CMK (cell line): ENCODE results near the gene AOAH.

Source experiments
- DNase-seq: peaks from one replicate; pipeline ENCODE4 v3.0.0-alpha.2; 2010; ENCODE audit warnings: low read depth

AOAH gene

DNA sequence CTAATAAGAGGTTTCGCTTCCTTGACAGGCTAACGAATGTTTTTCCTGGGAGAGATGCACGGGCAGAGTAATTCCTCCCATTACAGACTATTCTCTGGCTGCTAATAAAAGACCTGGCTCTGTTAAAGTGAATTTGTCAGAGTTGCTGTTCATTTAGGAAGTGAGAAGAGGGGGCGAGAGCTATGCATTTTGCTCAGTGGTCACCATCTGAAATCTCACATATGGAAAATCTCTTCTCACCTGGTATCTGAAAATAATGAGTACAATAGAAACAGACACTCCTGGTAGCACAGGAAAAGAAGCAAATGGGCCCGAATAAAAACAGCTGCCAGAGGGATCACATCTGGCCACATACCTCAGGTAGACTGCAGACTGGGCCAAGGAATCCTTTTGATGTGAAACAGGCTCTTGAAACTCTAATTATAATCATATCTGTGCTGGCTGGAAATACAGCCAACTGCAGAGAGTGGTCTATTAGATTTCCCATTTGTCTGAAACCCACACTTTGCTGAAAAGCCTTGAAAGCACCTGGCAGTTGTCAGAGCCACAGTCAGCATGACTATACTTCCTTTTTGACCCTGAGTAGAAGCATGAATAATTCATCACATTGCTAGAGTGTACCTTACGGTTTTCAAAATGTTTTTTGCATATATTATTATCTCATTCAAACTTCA is 33.6 kb downstream of the AOAH start:
- no peak for DNase-seq

DNA sequence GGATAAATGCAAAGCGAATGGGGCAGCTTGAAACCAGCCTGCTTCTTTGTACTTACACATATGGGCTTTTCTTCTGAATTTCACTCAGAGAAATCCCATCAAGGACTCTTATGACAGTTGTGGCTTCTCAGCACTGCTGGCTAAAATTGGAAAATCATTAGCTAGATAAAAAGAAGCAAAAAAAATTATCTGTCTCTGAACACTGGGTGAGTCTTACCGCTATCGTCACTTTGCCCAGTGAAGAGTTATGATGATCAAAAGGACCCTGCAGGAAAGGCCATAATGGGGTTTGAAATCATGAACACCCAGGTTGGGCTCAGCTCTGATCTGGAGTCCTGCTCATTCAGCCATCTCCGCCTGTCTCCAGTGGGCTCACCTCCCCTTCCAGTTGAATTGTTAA is 34.3 kb downstream of the AOAH start:
- DNase-seq, result no peak

DNA sequence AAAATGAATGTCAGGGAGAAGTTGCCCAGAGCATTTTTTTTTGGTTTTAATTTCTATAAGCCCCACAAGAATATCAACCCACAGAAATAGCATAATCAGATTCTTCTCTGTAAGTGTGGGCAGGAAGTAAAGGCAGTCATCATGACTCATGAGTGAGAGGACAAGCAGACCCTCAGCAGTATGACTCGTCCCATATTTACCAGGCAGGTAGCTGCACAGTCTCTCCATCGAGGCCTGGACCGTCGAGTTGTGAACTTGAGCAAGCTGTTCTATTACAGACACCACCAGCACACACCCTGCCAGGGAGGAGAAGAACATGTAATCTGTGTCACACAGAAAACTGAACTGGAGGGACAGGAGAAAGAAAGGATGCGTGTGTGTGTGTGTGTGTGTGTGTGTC is 37.8 kb downstream of the AOAH start:
- no peak for DNase-seq

DNA sequence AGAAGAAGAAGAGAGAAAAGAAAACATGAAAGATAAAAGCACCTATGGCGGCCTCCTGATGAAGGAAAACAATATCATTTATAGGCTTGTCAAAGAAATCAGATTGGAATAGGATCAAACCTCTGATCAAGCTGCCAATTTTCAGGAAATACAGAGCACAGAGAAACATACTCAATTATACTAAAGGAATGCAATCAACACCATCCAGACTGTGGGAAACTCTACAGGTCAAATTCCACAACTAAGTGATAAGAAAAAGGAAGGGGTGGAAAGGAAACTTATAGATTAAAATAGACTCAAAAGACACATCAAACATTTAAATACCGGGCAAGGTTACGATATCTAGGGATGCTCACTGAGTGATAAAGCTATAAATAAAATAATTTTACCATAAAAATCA is 39.3 kb downstream of the AOAH start:
- DNase-seq, result no peak

DNA sequence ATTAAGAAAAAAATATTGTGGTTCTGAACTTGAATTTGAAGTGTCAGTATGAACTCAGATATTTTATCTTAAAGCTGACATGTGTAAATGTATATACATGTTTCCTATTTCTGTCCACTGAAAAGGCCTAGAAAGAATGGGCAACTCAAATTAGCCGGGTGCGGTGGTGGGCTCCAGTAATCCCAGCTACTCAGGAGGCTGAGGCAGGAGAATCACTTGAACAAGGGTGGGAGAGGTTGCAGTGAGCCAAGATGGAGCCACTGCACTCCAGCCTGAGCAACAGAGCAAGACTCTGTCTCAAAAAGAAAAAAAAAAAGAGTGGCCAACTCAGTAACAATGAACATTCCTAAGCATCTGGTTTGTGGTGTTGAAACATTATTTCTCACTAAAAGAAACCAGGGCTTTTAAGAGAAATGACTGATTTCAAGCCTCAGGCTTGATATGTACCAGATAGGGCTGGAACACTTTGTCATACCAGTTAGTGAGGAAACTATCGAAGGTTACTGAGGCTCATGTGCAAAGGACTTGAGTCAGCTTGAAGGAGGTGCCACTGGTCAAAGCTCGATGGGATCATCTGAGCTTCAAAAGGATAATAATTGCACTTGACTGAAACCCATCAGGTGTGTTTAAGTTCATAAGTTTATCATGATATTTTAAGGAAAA is 40.5 kb downstream of the AOAH start:
- no peak for DNase-seq

DNA sequence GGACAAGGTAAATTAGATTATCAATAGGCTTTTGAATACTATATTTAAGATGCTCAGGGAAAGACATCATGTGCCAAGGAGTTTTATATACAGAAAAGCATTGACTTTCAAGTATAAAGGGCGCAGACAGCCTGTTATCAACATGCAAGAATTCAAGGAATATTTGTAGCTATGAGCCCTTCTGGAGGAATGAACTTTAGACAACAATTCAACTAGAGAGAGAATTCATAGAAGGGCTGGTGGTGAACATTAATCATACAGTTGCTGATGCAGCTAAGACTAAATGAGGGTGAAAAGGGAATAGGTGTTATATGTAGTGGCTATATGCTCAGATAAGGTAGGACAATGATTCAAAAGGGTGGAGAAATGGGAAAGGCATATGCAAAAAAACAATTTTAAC is 41.2 kb downstream of the AOAH start:
- no peak for DNase-seq

DNA sequence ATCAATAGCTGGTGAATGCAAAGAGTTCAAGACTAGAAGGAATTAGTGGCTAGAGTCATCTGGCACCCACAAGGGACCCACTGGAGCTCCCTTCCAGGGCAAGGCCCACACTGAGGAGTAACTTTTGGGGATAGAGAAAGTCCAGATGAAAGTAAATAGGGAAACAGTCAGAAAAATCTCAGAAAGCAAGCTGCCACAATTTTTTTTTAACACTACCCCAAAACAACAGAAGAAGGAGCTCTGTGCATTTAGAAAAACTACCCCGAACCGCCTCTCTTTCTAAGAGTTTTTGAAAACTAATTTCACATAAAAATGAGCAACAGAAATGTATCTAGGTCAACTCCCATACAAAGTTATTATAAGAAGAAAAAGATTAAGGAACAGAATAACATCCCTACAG is 42.2 kb downstream of the AOAH start:
- no peak for DNase-seq

DNA sequence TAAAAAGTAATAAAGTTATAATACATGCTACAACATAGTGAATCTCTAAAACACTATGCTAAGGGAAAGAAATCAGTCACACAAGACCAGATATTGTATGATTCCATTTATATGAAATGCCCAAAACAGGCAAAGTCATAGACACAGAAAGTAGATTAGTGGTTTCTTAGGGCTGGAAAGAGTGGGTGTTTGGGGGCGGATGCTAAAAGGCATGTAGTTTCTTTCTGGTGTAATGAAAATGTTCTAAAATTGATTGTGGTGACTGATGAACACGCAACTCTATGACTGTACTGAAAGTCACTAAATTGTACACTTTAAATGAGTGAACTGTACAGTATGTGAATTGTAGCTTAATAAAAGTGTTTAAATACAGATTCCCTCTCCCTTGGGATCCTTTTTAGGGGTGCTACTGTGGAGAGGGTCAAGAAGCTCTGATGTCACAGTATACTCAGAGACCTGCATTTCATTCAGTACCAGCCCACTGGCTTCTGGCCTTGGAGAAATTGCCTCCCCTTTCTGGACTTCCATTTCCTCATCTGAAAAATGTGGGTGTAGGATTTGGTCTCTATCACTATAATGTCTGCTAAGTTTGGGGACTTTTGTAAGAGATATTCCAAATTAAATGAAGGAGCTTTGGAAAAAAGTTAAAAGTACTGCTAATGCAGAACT is 46.4 kb downstream of the AOAH start:
- no peak for DNase-seq

DNA sequence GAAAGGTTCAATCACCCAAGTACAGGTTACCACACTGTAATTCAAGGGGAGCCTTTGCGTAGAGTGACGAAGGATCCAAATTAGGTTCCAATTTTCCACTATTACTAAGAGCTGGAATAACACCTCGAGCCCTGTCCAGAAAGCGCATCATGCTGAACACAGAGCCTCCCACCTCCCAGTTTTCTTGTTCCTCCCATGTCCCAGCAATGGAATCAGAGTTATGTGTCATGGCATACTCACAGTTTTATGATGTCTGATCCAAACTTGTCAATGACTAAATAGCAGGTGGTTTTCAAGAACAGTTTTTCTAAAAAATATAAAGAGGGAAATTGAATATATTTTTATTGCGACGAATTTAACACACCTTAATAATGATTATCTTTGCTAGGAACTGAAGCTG is 50.6 kb downstream of the AOAH start:
- DNase-seq, result no peak

DNA sequence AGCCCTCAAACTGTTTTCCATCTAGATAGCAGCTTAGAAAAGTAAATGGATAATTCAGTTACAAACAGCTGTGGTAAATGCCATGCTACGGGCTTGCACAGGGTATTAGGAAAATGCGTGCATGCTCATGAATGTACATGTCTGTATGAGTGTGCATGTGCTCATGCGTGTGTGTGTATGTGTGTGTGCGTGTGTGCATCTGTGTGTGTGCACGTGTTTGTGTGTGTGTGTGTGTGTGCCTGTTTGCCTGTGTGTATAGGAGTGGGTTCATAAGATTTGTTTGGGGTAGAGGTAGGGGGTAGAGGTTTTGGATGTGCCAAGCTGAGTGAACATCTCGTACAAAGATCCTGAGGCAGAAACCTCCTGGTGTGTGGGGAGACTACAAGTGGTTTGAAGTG is 52.9 kb downstream of the AOAH start:
- DNase-seq, result no peak

DNA sequence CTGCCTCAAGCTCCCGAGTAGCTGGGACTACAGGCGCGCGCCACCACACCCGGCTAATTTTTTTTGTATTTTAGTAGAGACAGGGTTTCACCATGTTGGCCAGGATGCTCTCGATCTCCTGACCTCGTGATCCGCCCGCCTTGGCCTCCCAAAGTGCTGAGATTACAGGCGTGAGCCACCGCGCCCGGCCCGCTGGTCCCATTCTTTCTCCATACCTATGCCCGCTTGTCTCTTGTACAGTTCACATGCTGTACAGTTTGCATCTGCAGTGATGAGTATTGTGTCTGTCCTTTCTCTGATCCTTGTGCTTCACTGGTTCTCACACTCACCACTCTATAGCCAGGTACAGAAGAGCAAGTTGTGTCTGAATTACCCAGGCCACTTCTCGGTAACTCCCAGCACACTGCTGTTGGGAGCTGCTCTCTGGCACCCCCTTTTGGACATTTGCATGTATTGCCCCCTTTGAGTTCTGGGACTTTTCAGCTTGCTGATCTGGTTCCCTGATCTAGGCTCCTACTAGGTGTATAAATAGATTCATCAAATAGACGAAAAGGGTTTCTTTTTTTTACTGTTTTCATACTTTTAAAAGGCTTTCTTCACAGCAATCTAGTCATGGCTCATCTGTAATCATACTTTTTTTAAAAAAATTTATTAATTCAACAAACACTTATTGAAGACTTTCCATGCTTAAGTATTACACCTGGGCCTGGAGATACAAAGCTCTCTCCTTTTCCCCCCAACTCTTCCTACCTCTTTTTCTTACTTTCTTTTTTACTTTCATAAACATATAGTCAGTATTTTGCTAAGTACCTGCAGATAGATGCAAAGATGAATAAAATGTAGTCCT is 53.5 kb downstream of the AOAH start:
- DNase-seq, result peak; percentile 57

DNA sequence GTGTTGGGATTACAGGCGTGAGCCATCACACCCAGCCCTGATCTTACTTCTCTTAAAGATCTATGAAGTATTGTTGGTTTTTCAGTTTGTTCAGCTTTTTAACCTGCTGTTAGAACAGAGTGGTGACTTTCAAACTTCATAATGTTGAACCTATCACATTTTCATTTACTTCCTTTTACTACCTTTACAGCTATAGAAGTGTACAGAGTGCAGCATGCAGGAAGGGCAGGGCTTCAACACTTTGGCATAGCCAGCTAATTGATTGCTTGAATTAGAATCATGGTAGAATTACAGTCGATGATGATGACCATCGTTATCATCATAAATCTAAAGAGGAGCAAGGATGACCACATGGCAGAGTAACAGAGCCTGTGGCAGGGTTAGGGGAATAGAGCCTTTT is 55.5 kb downstream of the AOAH start:
- no peak for DNase-seq

DNA sequence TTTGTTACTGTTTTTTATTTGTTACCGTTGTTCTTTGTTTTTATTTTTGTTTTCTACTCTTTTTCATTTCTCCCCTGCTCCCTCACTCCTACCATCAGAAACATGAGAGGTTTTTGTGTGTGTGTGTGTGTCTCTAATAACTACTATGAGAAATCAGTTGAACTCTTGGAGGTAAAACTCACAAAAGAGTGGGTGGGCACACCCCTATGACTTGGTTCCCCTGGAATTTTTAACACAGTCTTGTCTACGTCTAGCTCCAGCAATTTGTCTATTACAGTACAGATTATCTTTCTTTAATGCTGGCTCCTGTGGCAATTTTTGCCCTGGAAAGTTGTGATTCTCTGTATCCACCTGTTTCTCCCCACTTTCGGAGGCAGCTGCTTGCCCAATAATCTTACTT is 56.2 kb downstream of the AOAH start:
- no peak for DNase-seq

DNA sequence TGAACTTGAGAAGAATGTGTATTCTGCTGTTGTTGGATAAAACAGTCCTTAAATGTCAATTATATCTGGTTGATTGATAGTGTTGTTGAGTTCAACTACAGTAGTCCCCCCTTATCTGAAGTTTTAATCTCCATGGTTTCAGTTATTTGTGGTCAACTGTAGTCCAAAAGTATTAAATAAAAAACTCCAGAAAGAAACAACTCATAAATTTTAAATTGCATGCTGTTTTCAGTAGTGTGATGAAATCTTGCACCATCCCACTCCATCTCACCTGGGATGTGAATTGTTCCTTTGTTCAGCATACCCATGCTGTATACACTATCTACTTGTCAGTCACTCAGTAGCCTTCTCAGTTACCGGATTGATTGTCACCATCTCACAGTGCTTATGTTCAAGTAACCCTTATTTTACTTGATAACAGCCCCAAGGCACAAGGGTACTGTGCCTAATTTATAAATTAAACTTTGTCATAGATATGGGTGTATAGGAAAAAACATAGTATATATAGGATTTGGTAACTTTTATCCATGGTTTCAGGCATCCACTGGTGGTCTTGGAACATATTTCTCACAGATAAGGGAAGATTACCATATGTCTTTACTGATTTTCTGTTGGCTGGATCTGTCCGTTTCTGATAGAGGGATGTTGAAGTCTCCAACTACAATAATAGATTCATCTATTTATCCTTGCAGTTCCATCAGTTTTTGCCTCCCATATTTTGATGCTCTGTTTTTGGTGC is 57.1 kb downstream of the AOAH start:
- DNase-seq, result no peak

DNA sequence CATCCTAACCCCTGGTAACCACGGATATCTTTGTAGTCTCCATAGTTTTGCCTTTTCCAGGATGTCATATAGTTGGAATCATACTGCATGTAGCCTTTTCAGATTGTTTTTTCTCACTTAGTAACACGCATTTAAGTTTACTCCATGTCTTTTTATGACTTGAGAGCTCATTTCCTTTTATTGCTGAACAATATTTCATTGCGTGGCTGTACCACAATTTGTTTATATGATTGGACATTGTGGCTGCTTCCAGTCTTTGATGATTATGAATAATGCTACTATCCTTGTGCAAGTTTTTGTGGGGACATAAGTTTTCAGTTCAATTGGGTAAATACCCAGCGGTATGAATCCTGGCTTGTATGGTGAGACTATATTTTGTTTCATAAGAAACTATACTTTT is 60.8 kb downstream of the AOAH start:
- no peak for DNase-seq

DNA sequence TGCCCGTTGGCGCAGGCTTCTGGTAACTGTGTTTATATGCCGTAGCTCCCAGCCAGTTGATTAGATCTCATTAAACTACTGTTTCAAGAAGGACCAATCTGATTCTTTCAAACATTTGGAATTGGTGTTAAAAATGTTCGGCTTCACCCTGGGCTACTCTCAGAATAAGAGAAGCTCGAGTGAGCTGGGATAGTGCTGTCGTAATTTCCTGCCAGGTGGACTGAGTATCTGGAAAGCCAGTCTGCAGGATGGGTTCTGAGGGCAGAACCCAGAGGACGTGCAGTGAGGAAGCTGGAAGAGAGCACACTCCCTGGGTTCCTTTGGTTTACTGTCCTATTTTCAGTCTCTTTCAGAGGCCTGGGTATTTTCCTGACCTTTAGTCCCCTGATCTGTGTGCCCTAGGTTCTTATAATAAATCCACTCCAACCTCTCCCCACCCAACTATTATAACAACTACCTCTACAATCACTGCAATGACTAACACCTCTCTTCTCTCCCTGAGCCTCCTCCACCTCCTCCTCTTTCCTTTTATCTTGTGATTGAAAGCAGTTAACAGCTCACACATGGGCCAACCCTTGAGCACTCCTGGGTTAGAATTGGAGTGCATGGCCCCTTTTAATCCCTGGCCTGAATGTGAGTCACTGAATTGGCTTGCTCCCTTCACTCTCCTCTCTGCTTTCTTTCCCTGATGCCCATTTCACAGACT is 63.0 kb downstream of the AOAH start:
- DNase-seq, result no peak

DNA sequence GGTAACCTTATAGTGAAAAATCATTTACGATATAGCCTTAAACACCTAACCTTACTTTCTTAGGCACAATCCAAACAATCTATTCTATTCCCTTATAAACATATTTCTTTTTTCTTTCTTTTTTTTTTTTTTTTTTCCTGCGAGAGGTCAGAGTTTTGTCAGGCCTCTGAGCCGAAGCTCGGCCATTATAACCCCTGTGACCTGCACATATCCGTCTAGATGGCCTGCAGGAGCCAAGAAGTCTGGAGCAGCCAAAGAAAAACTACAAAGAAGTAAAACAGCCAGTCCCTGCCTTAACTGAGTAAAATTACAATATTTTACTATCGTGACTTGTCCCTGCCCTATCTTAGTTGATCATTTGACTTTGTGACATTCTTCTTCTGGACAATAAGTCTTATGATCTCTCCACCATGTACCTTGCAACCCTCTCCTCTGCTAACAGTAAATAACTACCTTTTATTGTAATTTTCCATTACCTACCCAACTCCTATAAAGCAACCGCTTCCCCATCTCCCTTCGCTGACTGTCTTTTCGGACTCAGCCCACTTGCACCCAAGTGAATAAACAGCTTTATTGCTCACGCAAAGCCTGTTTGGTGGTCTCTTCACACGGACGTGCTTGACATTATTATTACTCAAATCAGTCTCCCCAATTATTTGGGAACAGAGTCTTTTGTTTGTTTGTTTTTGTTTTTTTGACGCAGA is 64.5 kb downstream of the AOAH start:
- DNase-seq, result no peak

DNA sequence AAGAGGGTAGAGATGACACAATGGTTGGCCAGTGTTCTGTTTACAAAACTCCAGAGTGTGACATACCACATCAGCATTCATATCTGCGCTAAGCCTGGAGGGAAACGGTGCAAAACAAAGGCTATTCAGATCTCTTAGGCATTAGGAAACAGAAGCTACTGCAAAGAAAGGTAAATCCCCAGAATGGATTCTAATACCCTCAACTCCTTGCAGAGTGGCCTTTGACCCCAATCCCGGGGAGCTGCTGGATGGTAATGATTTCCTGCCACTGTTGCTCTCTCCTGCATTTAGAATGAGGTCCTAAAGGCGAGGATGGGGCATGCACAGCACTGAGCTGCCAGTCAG is 65.2 kb downstream of the AOAH start:
- DNase-seq, result no peak

DNA sequence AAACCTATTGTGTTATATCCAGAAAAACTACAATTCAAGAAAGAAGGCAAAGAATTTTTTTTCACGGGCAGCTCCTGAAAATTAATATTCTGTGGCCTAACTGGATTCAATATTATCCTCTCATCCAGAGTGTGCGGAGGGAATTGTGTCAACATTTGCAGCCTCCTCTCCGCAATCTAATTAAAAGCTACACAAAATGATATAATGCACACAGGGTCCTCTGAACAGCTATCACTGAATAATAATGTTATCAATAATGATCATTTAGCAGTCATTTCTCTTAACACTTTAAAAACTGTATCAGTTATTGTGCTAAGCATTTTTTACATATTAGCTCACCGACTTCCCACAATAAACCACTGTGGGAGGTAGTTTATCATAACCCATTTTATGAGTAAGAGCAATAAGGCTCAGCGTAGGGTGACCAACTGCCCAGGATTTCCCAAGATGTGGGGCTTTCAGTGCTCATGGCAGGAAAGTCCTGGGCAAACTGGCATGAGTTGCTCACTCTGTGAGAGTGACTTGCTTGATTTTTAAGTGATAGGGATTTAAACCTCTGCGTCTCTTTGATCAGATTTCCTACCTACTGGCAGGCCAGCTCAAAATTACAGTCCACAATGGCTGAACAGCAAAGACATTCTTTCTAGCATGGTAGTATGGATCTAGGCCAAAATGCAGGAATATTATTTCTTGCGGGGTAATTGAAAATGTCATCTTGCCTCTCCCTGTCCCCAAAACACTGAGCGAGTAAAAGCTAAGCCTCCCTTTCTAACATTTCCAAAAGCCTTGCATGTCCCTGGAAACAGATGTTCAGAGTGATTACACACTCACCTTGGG is 65.7 kb downstream of the AOAH start:
- DNase-seq, result no peak
